ENCODE measurements around the gene POU6F2. TPM values are rescaled to one million over a fixed set of nuclear protein-coding genes. Genes with fewer than 3 reads are reported as not detected.

Gene POU6F2
- total and polyA plus RNA-seq, 9 of the 15 experiments (the other 6 are each of a cell fraction or from before 2014, with no cell fraction given), result 0.29 to 1.5 (median 0.96) TPM

- intact Hi-C loops (cut with micrococcal nuclease) (no loop called here), in situ Hi-C loops (cut with MboI) (no loop called here)
- ATAC-seq (no peak), FAIRE-seq (no peak), DNase-seq (ENCODE audit: extremely low read depth in 1 of 4, low spot score in 3 of 4) (no peak)
- Histone ChIP-seq H3K4me1 (replicated peaks in 1 of 2; ENCODE audit: control insufficient read depth in 2 of 2, insufficient read depth in 2 of 2, low read length in 2 of 2) (no peaks in the 10 kb centered on the region), H3K27ac (ENCODE audit: extremely low read depth, low read depth, low read length) (no peak overlapping the region), H3K27me3 (ENCODE audit: control insufficient read depth in 2 of 2, insufficient read depth in 2 of 2, low read length in 2 of 2) (peaks cover 11 to 12% of the 10 kb centered on the region in 2 experiments; a peak in 3 of 5 replicates), H4K20me1 (replicated peaks; ENCODE audit: control insufficient read depth, insufficient read depth, low read length) (no peaks in the 10 kb centered on the region), H3K4me2 (ENCODE audit: insufficient read depth, low read length) (no peak overlapping the region), H3K9me3 (replicated peaks; ENCODE audit: control insufficient read depth, insufficient read depth, low read depth, low read length) (no peaks in the 10 kb centered on the region), H3K36me3 (ENCODE audit: control insufficient read depth, insufficient read depth, low read length) (no peaks in the 10 kb centered on the region), H3K4me3 (no peak overlapping the region), H2AFZ (ENCODE audit: low read depth, low read length) (no peak overlapping the region), H3K9me1 (ENCODE audit: control insufficient read depth, insufficient read depth, low read length) (no peaks in the 10 kb centered on the region), H3K79me2 (ENCODE audit: control insufficient read depth, insufficient read depth, low read length) (no peaks in the 10 kb centered on the region), H3K9ac (ENCODE audit: insufficient read depth in 1 of 2, low read depth in 2 of 2, low read length in 2 of 2) (no peak overlapping the region)
- 5% methylated on average over 1 of the region's 1 CpG for WGBS (ENCODE audit: insufficient coverage, low coverage, missing lambda C conversion rate)
- ChIA-PET CTCF (ENCODE audit: low intra/inter-chr PET ratio) (no interaction called here), POLR2A (no interaction called here)
- no TSS peak for BruUV-seq (replicated peaks)
- TF ChIP-seq CREB3L1 (IDR thresholded peaks at IDR 0.05; ENCODE audit: borderline replicate concordance, low read depth), result no peak
- no peak for TF ChIP-seq PTBP1 (IDR thresholded peaks at IDR 0.05; ENCODE audit: low read depth, low read length)
- no peak for TF ChIP-seq HMG20B (CRISPR knock-in tag; IDR thresholded peaks at IDR 0.05)
- TF ChIP-seq CTCFL (IDR thresholded peaks at IDR 0.05; ENCODE audit: borderline replicate concordance, insufficient read depth, low read depth, low read length, poor library complexity, severe bottlenecking), result no peak
These were observed 24.5 kb upstream of the POU6F2 start for GRCh38 chr7:38953227-38953626.
